ENCODE measurements around the gene RIOX2.

- TF ChIP-seq CTCF (IDR thresholded peaks at IDR 0.05) (no peak), EP300 (IDR thresholded peaks at IDR 0.05) (no peak), POLR2AphosphoS5 (IDR thresholded peaks at IDR 0.05) (no peak), POLR2A (IDR thresholded peaks at IDR 0.05; ENCODE audit: low read depth) (no peak)
Observed at GRCh38 chr3:97914388-97914787, 57.8 kb downstream of the RIOX2 start.

Measured in esophagus muscularis mucosa (tissue), 4 donors.